Measurements from ENCODE around the gene MBD2.
"Not testable (repeated sequence)": the region's sequence is repeated elsewhere in the genome, so short reads cannot be mapped to it uniquely, and the experiment has no call there.

Gene MBD2

GRCh38 chr18:54206447-54206846 is 18.0 kb downstream of the MBD2 start:
- TF ChIP-seq CTCF (IDR thresholded peaks at IDR 0.05; ENCODE audit: low read depth, low read length), result no peak
- DNase-seq (ENCODE audit: extremely low read depth, low read depth), result no peak

GRCh38 chr18:54205959-54206358 is 18.5 kb downstream of the MBD2 start:
- TF ChIP-seq CTCF (IDR thresholded peaks at IDR 0.05; ENCODE audit: low read depth, low read length), result no peak
- DNase-seq (ENCODE audit: extremely low read depth, low read depth), result no peak

- DNase-seq (ENCODE audit: extremely low read depth, low read depth), result not testable (repeated sequence)
These were observed 19.0 kb downstream of the MBD2 start for GRCh38 chr18:54205448-54205847.

- DNase-seq (ENCODE audit: extremely low read depth, low read depth), result no peak
- no peak for TF ChIP-seq CTCF (IDR thresholded peaks at IDR 0.05; ENCODE audit: low read depth, low read length)
These were observed 19.6 kb downstream of the MBD2 start for GRCh38 chr18:54204883-54205282.

GRCh38 chr18:54203914-54204313 is 20.6 kb downstream of the MBD2 start:
- DNase-seq (ENCODE audit: extremely low read depth, low read depth), result no peak
- TF ChIP-seq CTCF (IDR thresholded peaks at IDR 0.05; ENCODE audit: low read depth, low read length), result no peak

- no peak for DNase-seq (ENCODE audit: extremely low read depth, low read depth)
- TF ChIP-seq CTCF (IDR thresholded peaks at IDR 0.05; ENCODE audit: low read depth, low read length), result no peak
These were observed 21.6 kb downstream of the MBD2 start for GRCh38 chr18:54202851-54203250.

- DNase-seq (ENCODE audit: extremely low read depth, low read depth), result no peak
- TF ChIP-seq CTCF (IDR thresholded peaks at IDR 0.05; ENCODE audit: low read depth, low read length), result no peak
These were observed 26.6 kb downstream of the MBD2 start for GRCh38 chr18:54197747-54198411.

GRCh38 chr18:54193786-54194185 is 30.7 kb downstream of the MBD2 start:
- no peak for DNase-seq (ENCODE audit: extremely low read depth, low read depth)
- TF ChIP-seq CTCF (IDR thresholded peaks at IDR 0.05; ENCODE audit: low read depth, low read length), result no peak
